VCaP (cell line): Measurements from ENCODE around the gene ARPC2.
A peak's percentile ranks its signal among the peaks of the same experiment; 100 is the strongest.

Experiments
- H3K27ac ChIP-seq: fragments of 450-650 bp; 2 replicates; pipeline ENCODE4 v1.5.1; 2017
- CTCF ChIP-seq: fragments of 450-650 bp; conservative IDR thresholded peaks from 2 replicates; pipeline ENCODE4 v1.5.1; 2017; ENCODE audit warnings: mild to moderate bottlenecking, moderate library complexity

The ARPC2 gene

GRCh38 chr2:218260742-218261422, 43.9 kb downstream of the ARPC2 start, which contains the start of gene GPBAR1:
TSS of gene GPBAR1 (plus strand) at chr2:218261015. CDS start at chr2:218262725, 1,710 bp downstream.
- no peak for TF ChIP-seq CTCF
- H3K27ac ChIP-seq = 0 out of 2 replicates have a peak within 1 kb of the TSS, but pooled peaks have one; percentile 2

GRCh38 chr2:218261423-218262236, 44.6 kb downstream of the ARPC2 start:
- 0 out of 2 replicates have a peak overlapping the region, but pooled peaks have one; percentile 2 for H3K27ac ChIP-seq
- TF ChIP-seq CTCF = no peak

GRCh38 chr2:218262237-218262600, 45.2 kb downstream of the ARPC2 start:
- TF ChIP-seq CTCF = no peak
- H3K27ac ChIP-seq = no peak overlapping the region

GRCh38 chr2:218262631-218263586, 45.9 kb downstream of the ARPC2 start:
- no peak for TF ChIP-seq CTCF

GRCh38 chr2:218263817-218264641, 47.0 kb downstream of the ARPC2 start:
- TF ChIP-seq CTCF = no peak
- no peak overlapping the region for H3K27ac ChIP-seq

More at GRCh38 chr2:218262631-218263586, 45.9 kb downstream of the ARPC2 start:
- no peak overlapping the region for H3K27ac ChIP-seq

- H3K27ac ChIP-seq = no peak overlapping the region
- TF ChIP-seq CTCF = no peak
Measured at GRCh38 chr2:218264773-218265561, 48.0 kb downstream of the ARPC2 start.
